ENCODE results near the gene TLE3.
A peak's percentile ranks its signal among the peaks of the same experiment; 100 is the strongest.

Gene TLE3

DNA sequence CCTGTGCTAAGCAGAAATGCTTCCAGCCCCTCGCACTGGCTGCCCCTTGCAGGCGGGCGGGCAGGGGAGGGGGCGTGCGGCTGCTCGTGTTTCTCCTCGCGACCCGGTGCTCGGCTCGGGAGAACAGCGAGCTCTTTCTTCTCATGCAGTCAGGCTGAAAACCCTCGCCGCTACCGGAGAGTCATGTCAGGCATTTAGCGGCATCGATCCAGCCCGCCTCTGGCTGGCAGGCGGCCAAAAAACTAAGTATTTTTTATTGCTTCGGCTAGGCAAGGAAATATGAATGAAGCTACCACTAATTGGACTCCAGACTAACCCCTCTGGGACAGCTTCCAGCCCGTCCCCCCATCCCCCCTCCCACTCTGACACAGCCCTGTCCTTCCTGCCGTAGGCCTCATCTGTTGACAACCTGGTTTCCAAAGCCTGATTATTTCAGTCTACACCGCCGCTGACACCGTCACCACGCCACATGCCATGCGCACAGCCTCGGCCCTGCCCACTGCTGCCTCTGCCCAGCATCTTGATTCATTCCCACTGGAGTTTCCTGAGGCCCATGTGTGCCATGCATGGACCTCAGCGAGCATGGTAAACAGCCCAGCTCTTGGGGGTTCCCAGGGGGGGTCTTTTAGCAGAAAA lies 35.3 kb downstream of the TLE3 start:
- DNase-seq (ENCODE audit: low spot score): peak; percentile 92

DNA sequence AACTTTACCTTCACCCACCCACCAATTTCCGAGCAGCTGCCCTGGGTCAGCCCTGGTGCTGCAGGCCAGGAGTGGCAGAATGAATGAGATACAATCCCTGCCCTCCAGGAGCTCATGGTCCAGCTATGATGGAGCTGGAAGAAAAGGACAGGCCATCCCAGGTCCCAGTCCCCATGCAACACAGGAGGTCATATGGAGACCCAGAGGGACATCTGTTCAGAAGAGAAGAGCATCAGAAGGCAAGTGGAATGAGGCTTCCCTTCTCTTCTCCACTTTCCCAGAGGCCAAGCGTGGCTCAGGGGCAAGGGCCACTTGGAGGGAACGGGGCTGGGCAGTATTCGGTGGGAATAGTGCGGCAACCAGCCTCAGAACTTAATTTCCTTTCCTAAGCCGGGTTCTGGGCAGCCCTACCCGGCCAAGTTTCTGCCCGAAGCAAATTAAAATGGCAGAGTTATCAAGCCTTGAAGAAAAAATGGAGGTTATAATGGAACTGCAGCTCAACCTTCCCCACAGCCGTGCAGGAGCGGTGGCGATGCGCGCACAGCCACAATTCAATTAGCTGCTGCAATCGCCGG lies 35.9 kb downstream of the TLE3 start:
- DNase-seq (ENCODE audit: low spot score): no peak

DNA sequence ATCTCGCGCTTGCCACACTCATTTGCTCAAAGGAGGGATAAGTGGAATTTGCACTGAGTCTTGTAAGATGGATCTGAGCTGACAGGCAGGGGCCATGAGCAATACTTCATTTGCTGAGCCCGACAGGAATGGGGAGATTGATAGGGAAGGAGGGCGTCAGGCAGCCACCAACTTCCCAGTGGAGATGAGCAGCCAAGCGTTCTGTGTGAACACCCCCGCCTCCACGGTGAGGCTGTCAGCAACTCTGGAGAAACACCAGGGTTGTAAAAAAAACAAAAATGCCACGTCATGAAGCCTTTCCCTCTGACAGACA lies 36.8 kb downstream of the TLE3 start:
- peak; percentile 82 for DNase-seq (ENCODE audit: low spot score)

- no peak for DNase-seq (ENCODE audit: low spot score)
These were observed 37.3 kb downstream of the TLE3 start for GRCh38 chr15:70060214-70060992.

- DNase-seq (ENCODE audit: low spot score): no peak
These were observed 38.1 kb downstream of the TLE3 start for GRCh38 chr15:70059476-70060213.

GRCh38 chr15:70058642-70059360 lies 38.9 kb downstream of the TLE3 start:
- DNase-seq (ENCODE audit: low spot score): no peak

DNA sequence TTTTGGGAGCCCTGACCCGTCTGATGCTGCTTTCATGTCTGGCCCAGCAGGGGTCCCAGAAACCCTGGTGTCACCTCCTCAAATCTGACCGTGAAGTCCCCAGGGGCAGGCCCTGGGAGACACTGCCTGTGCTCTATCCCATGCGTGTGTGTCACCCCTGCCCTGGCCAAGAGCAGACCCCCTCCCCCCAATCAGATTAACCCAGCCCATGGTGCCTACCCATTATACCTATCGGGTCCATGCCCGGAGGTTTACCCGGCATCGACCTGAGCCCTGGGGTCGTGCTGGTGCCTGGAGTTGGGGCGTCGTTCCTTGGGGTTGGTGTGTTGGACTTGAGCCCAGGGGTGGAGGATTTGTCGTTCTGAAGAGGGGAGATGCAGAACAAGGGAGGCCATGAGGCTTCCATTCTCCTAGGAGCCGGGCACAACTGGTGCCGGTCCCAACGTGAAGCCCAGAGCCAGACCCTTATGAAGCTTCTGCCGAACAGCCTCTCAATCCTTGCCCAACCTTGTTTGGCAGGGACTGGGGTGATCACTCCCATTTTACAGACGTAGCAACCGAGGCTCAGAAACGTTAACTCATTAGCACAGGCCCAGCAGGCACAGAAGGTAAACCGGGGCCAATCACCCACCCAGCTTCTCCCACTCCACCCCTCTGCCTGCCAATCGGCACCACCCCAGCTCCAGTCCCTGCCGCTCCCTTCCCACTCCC lies 39.6 kb downstream of the TLE3 start:
- DNase-seq (ENCODE audit: low spot score): no peak

GRCh38 chr15:70056091-70056680 lies 41.5 kb downstream of the TLE3 start:
- no peak for DNase-seq (ENCODE audit: low spot score)

GRCh38 chr15:70055601-70056051 lies 42.1 kb downstream of the TLE3 start:
- no peak for DNase-seq (ENCODE audit: low spot score)

DNA sequence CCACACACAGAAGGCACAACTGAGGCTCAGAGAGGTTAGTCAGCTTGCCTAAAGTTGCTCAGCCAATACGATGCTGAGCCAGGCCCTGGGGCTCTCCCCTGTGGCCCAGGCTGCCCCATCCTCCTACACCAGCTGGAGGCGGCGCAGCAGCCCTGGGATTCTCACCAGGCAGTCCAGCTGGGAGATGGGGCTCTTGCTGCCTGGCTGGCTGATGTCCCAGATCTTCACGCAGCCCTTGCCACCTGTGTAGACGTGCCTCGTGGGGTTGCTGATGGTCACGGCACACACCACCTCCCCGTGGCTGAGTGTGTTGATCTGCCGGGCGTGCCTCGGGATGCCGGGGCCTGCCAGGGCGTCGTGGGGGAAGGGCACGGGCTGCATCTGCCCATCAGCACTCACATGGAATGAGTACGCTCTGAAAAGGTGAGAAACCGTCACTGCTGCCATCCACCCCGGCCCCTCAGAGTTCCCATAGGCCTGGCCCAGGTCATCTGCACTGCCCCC lies 42.8 kb downstream of the TLE3 start:
- DNase-seq (ENCODE audit: low spot score): no peak

GRCh38 chr15:70054366-70054765 lies 43.4 kb downstream of the TLE3 start:
- DNase-seq (ENCODE audit: low spot score): no peak

GRCh38 chr15:70053716-70054229 lies 43.9 kb downstream of the TLE3 start:
- DNase-seq (ENCODE audit: low spot score): no peak

GRCh38 chr15:70053001-70053715 lies 44.6 kb downstream of the TLE3 start:
- no peak for DNase-seq (ENCODE audit: low spot score)

DNA sequence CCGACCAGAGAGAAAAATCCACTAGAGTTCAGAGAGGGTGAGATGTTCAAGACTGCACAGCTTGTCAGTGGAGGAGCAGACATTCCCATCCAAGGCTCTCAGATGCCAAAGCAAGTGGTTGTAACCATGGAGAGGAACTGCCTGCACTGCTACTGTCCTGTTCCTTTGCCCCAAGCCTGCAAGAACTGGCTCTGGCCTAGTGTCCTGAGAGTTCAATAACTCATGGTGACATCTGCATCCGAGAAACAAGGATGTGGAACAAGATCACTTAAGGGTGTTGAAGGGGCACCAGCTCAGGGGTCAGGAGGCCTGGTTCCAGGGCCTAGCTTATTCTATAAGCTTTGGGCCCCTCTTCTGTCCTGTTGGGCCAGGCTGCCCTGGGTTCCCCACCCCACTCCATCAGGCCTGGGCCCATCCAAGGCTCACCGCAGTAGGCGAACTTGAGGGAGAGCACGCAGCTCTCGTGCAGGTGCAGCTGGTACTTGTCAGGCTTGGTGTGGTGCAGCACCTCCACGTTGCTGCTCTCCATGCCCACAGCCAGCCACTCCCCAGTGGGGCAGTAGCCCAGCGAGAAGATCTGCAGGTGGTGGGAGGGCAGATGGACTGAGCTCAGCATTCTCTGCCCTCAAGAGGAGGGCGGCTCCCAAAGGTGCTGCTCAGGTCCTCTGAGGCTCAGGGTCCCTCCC lies 45.6 kb downstream of the TLE3 start:
- no peak for DNase-seq (ENCODE audit: low spot score)

DNA sequence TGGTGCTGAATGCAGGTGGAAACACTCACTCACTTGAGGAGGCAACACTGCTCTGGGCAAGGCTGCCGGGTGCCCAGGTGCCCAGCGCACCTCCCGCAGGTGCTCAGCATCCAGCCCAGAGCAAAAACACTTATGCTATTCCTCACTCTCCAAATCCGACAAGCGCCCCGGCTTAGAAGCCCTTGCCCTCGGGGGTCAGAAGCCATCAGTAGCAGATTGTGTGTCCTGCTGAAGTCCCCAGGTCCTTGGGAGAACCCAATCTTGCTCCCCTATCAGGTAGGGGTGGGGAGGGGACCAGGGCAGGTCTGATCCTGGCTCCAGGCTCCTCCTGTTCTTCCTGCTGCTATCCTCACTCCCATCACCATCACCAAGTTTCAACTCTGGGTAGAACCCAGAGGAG lies 46.7 kb downstream of the TLE3 start:
- no peak for DNase-seq (ENCODE audit: low spot score)

DNA sequence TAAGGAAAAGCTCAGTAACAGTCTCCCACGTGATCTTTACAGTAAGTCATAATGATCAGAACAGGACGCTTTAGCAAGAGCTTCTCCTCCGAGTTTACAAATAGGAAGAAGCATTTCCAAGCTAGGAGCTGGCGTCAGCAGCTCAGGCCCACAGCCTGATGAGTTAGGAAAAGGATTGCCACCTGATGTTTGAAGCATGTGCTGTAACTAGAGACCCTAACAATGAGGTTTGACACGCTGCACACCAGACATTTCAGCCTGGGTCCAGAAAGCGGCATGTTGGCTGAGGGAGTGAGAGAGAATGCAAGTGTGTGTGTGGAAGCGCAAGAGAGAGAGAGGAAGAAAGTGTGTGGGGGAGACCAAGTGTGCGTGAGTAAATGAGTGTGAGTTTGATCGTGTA lies 47.3 kb downstream of the TLE3 start:
- no peak for DNase-seq (ENCODE audit: low spot score)

DNA sequence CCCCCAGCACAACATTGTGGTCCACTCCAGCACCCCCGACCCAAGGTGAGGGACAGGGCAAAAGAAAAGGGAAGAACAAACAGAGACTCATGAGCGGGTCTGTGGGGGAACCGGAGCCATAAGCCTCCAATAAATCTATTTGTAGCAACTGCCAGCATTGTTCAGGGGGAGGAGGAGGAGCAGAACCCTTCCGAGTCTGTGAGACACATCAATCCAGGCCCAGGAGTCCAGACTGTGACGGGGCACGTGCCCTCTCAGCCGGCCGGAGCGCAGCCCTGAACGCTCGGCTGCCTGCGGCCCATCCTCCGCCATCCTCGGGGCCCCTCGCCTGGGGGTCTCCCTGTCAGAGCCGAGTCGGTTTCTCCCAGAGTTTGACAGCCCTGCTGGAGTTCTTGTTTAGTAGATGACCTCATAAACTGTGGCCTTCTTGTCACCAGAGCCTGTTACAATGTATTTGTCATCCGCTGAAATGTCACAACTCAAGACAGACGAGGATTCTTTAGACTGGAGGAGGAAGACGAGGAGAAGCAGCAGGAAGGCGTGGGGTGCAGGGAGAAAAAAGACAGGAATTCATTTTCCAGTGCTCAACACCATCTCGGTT lies 47.9 kb downstream of the TLE3 start:
- DNase-seq (ENCODE audit: low spot score): no peak

DNA sequence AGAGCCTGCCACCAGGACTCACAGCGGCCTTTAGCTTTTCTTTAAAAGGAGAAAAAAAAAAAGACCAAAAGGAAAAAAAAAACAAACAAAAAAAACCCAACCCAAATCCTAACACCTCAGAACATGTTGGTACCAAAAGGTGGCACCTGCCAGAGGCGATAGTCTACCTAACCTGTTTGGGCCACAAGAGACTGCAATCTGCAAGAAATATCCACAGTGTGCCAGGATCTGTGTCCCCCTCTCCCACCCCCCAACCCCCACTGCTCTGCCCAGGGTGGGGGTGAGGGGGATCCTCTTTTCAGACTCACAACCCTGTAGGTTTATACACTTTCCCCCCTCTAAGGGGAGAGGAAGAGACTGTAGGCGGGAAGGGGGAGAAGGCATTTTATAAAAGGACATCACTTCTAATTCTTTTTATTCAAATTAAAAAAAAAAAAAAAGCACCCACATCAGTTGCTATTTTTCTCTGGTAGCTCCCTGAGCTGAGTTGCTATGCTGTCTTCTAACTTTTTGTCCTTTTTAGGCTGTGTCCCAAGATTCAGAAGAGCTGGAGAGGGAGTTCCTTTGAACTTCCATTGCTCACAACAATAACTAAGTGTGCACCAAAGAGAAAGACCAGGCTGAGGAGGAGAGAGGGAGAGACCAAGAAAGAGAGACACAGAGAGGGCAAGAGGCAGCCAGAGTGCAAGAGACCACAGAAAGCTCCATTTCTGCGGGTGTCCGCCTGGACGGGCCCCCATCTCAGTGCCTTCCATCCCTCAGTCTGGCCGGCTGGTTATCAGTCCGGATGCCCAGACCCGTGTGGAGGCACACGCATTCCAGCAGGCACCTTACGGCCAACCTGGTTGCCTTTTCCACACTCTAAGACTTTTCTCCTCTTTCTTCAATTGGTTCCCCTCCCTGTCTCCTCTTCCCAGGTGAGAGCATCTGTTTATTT lies 48.9 kb downstream of the TLE3 start:
- DNase-seq (ENCODE audit: low spot score): no peak

Data from kidney tubule cell (primary cell).